AG09319 (cell line): ENCODE measurements around the gene ABCC4.
"Not testable (repeated sequence)": the region's sequence is repeated elsewhere in the genome, so short reads cannot be mapped to it uniquely, and the experiment has no call there.

ENCODE experiments used
- DNase-seq: peaks from one replicate; pipeline ENCODE4 v3.0.0-alpha.2; 2010; ENCODE audit warnings: low read depth; ENCODE audit errors: extremely low read depth
- TF ChIP-seq, protein P1 (sequence below): IDR thresholded peaks from 2 replicates; pipeline ENCODE4 v1.5.1; 2011; ENCODE audit warnings: low read depth, mild to moderate bottlenecking, inconsistent platforms, low read length, moderate library complexity

Gene ABCC4

DNA sequence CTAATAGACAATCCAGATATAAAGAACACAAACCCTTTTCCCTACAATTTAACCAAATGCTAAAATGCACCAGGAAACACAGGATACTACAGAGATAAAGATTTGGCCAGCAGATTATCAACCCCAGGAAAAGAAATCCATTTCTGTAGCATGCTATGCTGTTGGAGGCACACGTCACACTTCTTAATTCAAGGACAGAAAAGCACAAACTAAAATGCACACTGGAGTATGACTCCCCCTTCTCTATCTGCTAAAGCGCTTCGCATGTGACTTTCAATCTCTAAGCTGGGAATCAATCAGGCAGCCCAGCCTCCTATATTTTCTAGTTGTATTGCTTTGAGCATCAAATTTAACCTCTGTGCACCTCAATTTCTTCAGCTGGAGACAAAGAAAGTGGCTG, 22.2 kb downstream of the ABCC4 start:
- DNase-seq, result no peak
- TF ChIP-seq, protein P1, sequence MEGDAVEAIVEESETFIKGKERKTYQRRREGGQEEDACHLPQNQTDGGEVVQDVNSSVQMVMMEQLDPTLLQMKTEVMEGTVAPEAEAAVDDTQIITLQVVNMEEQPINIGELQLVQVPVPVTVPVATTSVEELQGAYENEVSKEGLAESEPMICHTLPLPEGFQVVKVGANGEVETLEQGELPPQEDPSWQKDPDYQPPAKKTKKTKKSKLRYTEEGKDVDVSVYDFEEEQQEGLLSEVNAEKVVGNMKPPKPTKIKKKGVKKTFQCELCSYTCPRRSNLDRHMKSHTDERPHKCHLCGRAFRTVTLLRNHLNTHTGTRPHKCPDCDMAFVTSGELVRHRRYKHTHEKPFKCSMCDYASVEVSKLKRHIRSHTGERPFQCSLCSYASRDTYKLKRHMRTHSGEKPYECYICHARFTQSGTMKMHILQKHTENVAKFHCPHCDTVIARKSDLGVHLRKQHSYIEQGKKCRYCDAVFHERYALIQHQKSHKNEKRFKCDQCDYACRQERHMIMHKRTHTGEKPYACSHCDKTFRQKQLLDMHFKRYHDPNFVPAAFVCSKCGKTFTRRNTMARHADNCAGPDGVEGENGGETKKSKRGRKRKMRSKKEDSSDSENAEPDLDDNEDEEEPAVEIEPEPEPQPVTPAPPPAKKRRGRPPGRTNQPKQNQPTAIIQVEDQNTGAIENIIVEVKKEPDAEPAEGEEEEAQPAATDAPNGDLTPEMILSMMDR, result no peak

DNA sequence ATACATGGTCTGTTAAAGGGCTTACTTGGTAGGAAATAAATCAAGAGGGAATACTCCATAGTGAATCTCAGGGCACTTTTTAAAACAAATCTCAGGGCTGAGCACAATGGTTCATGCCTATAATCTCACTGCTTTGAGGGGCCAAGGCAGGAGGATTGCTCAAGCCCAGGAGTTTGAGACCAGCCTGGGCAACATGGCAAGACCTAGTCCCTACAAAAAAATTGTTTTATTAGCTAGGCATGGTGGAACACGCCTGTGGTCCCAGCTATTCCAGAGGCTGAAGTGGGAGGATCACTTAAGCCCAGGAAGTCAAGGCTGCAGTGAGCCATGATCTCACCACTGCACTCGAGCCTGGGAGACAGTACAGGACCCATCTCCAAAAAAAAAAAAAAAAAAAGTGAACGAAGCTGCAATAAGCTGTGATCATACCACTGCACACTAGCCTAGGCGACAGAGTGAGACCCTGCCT, 25.2 kb downstream of the ABCC4 start:
- TF ChIP-seq, protein P1, result no peak
- no peak for DNase-seq

DNA sequence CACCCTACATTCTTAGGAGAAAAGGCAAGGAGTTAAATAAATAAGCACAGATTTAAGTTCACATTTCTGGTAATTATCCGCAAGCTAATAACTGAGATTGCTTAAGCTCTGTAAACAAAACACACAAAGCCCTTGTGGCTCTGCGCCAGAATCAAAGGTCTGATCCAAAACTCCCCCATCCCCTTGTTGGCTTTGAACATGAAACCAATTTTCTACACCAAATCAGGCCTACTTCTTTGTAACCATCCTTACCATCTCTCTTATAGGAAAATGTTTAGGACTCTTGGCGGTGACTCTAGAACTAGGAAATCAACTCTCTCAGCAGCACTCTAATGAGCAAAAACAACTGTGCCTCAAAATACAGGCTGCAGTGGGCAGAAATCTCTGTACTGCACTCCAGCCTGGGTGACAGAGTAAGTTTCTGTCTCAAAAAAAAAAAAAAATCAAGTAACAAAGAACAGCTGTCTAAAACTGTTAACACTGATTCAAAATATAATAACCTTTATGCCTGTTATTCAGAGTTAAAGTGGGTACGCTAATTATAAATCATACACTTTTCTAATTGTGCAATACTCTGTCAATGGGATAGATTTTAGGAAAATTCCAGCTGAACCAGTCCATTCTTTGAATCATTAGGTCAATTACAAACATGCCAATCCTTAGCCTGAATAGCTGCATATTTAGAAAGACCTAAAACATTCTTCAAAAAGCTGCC, 25.8 kb downstream of the ABCC4 start:
- DNase-seq, result no peak
- TF ChIP-seq, protein P1, result no peak

DNA sequence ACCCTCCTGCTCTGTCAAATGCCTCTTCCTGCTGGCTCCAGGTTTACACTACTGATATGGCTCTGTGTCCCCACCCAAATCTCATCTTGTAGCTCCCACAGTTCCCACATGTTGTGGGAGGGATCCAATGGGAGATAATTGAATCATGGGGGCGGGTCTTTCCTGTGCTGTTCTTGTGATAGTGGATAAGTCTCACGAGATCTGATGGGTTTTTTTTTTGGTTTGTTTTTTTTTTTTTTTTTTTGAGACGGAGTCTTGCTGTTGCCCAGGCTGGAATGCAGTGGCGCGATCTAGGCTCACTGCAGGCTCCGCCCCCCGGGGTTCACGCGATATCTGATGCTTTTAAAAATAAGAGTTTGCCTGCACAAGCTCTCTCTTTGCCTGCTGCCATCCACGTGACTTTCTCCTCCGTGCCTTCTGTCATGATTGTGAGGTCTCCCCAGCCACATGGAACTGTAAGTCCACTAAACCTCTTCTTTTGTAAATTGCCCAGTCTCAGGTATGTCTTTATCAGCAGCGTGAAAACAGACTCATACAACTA, 27.6 kb downstream of the ABCC4 start:
- not testable (repeated sequence) for DNase-seq

DNA sequence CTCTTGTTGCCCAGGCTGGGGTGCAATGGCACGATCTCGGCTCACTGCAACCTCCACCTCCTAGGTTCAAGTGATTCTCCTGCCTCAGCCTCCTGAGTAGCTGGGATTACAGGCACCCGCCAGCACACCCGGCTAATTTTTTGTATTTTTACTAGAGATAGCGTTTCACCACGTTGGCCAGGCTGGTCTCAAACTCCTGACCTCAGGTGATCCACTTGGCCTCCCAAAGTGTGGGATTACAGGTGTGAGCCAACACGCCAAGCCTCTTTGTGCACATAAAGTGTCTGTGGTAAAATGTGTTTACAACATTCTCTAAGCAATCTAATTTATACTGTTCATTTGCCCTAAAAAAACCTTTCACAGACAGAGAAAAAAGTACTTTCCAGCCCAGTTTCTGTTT, 29.2 kb downstream of the ABCC4 start:
- not testable (repeated sequence) for DNase-seq

DNA sequence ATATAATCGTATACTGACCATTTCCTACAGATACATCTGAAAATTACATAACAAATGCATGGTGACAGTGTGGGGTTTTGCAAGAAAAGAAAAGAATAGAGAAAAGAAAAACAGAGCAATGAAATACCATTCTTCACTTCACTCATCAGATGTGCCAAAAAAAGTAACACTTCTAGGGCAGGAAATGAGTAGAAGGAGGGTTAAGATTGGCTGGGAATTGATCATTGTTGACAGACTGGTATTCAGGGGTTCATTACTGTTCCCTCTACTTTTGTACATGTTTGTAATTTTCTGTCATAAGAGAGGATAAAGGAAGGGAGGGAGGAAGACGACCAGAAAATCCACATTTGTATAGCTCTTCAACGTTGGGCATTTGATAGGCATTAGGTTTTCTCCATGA, 31.5 kb downstream of the ABCC4 start:
- DNase-seq, result no peak
- TF ChIP-seq, protein P1, result no peak

DNA sequence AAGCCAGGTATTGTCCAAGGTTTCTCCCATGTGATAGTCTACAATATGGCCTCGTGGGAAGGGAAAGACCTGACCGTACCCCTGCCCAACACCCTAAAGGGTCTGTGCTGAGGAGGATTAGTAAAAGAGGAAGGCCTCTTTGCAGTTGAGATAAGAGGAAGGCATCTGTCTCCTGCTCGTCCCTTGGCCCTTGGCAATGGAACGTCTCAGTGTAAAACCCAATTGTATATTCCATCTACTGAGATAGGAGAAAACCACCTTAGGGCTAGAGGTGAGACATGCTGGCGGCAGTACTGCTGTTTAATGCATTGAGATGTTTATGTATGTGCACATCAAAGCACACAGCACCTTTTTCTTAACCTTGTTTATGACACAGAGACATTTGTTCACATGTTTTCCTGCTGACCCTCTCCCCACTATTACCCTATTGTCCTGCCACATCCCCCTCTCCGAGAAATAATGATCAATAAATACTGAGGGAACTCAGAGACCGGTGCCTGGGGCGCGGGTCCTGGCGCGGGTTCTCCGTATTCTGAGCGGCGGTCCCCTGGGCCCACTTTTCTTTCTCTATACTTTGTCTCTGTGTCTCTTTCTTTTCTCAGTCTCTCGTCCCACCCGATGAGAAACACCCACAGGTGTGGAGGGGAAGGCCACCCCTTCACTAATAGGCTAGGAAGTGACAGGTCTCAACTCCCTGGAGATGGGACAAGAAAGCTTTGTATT, 32.7 kb downstream of the ABCC4 start:
- DNase-seq, result not testable (repeated sequence)

DNA sequence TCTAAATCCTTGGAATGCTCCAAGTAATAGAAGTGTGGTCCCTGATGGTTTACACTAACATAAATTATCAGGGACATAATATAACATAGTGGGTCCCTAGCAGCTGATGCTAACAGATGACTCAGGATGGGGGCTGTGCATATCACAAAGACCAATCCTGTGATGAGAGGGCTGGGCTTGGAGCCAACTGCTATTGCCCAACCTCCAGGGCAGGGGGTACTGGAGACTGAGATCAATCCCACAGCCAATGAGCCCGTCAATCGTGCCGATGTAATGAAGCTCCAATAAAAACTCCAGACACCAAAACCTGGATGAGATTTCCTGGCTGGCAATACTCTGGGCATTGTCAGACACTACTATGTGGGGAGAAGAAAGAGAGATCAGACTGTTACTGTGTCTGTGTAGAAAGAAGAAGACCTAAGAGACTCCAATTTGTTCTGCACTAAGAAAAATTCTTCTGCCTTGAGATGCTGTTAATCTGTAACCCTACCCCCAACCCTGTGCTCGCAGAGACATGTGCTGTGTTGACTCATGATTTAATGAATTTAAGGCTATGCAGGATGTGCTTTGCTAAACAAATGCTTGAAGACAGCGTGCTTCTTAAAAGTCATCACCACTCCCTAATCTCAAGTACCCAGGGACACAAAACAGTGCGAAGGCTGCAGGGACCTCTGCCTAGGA, 33.4 kb downstream of the ABCC4 start:
- TF ChIP-seq, protein P1, result no peak
- DNase-seq, result no peak
